ENCODE results near the gene TMPRSS11E.
"Not testable (repeated sequence)": the region's sequence is repeated elsewhere in the genome, so short reads cannot be mapped to it uniquely, and the experiment has no call there.

TMPRSS11E gene, protein sequence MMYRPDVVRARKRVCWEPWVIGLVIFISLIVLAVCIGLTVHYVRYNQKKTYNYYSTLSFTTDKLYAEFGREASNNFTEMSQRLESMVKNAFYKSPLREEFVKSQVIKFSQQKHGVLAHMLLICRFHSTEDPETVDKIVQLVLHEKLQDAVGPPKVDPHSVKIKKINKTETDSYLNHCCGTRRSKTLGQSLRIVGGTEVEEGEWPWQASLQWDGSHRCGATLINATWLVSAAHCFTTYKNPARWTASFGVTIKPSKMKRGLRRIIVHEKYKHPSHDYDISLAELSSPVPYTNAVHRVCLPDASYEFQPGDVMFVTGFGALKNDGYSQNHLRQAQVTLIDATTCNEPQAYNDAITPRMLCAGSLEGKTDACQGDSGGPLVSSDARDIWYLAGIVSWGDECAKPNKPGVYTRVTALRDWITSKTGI

DNA sequence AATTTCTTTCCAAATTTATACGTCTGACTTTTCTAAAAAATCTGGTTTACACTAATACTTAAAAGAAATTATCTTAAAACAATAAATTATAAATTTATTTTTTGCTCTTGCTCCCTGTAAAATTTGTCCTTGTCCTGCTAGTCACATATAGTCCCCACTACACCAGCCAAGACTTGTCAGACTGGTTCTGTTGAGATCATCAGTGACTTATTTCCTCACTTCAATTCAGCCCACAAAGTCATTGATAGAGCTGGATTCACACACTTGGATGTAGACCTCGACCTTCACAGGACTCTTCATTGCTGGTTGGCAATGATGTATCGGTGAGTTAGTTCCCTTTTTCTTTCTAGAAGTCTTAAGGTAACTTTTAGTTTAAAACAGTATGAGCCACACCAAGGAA, at the start of gene TMPRSS11E:
Gene TMPRSS11E (plus strand): TSS at position 263 of the 400 bp plus-strand sequence. CDS start 50 bp downstream, at position 313.
- in situ Hi-C loops (cut with MboI; ENCODE audit: low sequenced_read_pairs), result no loop called here

DNA sequence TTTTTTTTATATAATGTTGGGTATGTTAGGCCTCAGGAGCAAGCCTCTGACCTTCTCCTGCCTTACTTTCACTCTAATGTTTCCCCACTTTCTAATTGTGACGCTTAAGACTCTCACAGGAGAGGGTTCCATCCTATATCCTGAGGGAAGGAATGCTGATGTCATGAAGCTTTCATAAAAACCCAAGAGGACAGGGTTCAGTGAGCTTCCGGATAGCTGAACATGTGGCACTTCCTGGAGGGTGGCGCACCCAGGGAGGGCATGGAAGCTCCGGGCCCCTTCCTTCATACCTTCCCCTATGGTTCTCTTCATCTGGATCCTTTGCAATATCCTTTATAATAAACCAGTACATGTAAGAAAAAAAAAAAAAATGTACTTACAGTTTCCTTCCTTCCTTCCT, 48.0 kb upstream of the TMPRSS11E start:
- in situ Hi-C loops (cut with MboI; ENCODE audit: low sequenced_read_pairs), result no loop called here

- in situ Hi-C loops (cut with MboI; ENCODE audit: low sequenced_read_pairs), result no loop called here
These were observed 46.0 kb upstream of the TMPRSS11E start for GRCh38 chr4:68401231-68401630.

DNA sequence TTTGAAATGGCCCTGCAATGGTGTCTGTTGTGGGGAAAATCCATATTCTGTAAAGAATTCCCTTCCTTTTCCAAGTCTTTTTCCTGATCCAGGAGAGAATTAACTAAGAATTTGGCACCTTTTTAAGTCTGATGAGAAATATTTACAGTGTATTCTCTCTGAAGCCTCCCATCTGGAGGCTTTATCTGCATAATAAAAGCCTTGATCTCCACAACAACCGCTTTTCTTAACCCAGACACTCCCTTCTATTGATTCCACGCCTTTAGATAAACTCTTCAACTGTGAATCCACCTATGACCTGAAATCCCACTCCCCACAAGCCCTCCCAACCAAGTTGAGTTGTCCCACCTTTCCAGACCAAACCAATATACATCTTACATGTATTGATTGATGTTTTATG, 43.1 kb upstream of the TMPRSS11E start:
- in situ Hi-C loops (cut with MboI; ENCODE audit: low sequenced_read_pairs), result no loop called here

DNA sequence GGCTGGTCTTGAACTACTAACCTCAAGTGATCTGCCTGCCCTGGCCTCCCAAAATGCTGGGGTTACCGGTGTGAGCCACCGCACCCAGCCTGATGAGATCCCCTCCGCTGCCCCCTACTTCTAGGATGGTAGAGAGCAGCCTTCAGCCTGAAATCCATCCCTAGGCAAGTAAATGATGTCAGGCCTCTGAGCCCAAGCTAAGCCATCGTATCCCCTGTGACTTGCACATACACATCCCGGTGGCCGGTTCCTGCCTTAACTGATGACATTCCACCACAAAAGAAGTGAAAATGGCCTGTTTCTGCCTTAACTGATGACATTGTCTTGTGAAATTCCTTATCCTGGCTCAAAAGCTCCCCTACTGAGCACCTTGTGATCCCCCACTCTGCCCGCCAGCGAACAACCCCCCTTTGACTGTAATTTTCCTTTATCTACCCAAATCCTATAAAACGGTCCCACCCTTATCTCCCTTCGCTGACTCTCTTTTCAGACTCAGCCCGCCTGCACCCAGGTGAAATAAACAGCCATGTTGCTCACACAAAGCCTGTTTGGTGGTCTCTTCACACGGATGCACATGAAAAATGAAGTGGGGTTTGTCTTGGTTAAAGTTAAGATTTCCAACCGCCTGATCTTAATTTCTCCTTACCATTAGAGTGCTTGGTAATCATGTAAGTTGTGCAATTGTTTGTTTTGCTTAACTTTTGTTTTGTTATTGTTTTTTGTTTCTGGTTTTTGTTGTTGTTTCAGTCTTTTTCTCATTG, 41.4 kb upstream of the TMPRSS11E start:
- in situ Hi-C loops (cut with MboI; ENCODE audit: low sequenced_read_pairs), result not testable (repeated sequence)

DNA sequence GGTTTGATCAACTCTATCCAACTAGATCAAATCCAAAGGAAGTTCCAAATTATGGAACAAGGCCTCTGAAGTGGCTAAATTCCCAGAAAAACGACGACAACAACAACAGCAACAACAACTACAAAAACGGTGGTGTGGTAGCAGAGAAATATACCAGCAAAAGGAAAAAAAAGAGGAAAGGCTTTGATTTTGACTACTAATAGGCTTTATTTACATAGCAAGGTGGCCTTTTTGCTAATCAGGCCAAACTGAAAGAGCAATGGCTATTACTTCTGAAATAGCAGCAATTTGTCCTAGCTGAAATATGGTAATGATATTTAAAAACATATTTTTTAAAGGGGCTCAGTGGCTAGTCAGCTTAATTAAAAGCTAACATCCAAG, 40.8 kb upstream of the TMPRSS11E start:
- in situ Hi-C loops (cut with MboI; ENCODE audit: low sequenced_read_pairs), result no loop called here

DNA sequence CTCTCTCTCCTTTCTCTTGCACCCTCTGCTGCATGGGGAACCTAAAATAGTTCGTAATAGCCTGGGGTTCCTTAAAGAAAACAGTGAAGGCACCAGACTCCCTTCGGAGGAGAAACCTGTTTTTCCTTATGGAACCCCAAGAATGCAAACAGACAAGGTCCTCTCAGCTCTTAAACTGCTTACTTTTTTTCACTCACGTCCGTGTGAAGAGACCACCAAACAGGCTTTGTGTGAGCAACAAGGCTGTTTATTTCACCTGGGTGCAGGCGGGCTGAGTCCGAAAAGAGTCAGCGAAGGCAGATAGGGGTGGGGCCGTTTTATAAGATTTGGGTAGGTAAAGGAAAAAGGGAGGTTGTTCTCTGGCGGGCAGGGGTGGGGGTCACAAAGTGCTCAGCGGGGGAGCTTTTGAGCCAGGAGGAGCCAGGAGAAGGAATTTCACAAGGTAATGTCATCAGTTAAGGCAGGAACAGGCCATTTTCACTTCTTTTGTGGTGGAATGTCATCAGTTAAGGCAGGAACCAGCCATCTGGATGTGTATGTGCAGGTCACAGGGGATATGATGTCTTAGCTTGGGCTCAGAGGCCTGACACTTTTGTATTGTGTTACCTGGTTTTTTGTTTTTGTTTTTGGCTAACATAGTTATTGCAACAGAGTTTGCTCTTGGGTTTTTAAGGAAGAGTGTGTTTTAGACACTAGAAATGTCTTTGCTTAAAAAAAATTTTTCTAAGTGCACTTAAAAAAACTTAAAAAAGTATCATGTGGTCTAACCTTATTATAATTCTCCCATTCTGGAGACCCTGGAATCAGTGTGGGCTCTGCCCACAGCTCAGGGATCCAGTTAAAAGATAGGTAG, 40.0 kb upstream of the TMPRSS11E start:
- in situ Hi-C loops (cut with MboI; ENCODE audit: low sequenced_read_pairs), result not testable (repeated sequence)

GRCh38 chr4:68407868-68408190, 39.4 kb upstream of the TMPRSS11E start:
- in situ Hi-C loops (cut with MboI; ENCODE audit: low sequenced_read_pairs), result no loop called here

- in situ Hi-C loops (cut with MboI; ENCODE audit: low sequenced_read_pairs), result no loop called here
These were observed 37.1 kb upstream of the TMPRSS11E start for GRCh38 chr4:68410149-68410548.

DNA sequence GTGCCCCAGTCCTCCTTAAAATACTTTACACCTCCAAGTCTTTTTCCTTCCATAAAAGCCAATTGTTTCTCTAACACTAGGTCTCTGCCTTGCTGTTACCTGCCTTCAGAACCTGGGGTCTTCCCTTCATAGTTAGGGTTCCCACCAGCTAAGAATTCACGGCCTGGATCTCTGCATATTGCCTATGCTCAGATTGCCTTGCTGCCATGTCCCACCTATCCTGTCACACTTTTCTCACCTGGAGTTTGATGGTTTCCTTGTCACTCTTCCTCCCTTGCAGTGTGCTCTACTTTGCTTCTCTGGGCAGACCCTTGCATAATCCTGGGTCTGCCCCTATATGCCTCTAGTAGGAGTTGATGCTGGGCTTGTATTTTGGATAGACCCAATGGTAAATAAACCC, 36.6 kb upstream of the TMPRSS11E start:
- in situ Hi-C loops (cut with MboI; ENCODE audit: low sequenced_read_pairs), result no loop called here

GRCh38 chr4:68412031-68412430, 35.2 kb upstream of the TMPRSS11E start:
- in situ Hi-C loops (cut with MboI; ENCODE audit: low sequenced_read_pairs), result not testable (repeated sequence)

GRCh38 chr4:68416591-68416990, 30.7 kb upstream of the TMPRSS11E start:
- in situ Hi-C loops (cut with MboI; ENCODE audit: low sequenced_read_pairs), result no loop called here

GRCh38 chr4:68426516-68426915, 20.7 kb upstream of the TMPRSS11E start:
- in situ Hi-C loops (cut with MboI; ENCODE audit: low sequenced_read_pairs), result no loop called here

- in situ Hi-C loops (cut with MboI; ENCODE audit: low sequenced_read_pairs), result no loop called here
These were observed 16.9 kb upstream of the TMPRSS11E start for GRCh38 chr4:68430337-68430736.

GRCh38 chr4:68432320-68432719, 14.9 kb upstream of the TMPRSS11E start:
- in situ Hi-C loops (cut with MboI; ENCODE audit: low sequenced_read_pairs), result no loop called here

DNA sequence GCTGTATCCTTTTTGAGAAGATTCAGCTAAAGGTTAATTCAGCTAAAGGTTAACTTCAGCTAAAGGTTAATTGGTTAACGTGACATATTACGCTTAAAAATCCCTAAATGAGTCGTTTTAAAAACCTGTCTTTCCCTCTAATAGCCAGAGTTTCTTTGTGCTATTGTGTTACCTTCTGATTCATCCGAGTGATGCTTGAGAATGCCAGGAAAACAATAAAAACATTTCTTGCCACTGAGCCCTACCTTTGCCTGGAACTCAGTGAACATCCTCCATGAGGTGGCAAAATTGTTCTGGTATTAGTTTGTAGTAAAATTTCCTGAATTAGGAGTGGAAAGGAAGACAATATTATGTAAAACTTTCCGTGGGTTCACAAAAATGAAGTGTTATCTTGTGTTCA, 13.7 kb upstream of the TMPRSS11E start:
- in situ Hi-C loops (cut with MboI; ENCODE audit: low sequenced_read_pairs), result no loop called here

DNA sequence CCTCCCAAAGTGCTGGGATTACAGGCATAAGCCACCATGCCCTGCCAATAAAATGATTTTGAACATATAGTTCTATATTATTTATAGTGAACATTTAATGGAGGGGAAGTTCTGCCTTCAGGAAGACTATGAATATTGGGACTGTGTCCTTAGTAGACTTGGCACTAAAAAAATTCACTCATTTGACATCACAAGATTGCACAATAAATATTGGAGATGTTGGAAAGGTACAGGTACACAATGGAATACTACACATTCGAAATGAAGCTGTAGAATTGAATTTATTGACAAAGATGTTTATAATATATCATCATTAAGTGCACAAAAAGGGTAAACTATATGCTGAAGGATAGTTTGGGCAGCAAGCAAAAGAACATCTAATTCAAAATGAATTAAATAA, 13.0 kb upstream of the TMPRSS11E start:
- in situ Hi-C loops (cut with MboI; ENCODE audit: low sequenced_read_pairs), result no loop called here

GRCh38 chr4:68434836-68435235, 12.4 kb upstream of the TMPRSS11E start:
- in situ Hi-C loops (cut with MboI; ENCODE audit: low sequenced_read_pairs), result no loop called here

GRCh38 chr4:68445111-68445510, 2.2 kb upstream of the TMPRSS11E start:
- in situ Hi-C loops (cut with MboI; ENCODE audit: low sequenced_read_pairs), result no loop called here

- in situ Hi-C loops (cut with MboI; ENCODE audit: low sequenced_read_pairs), result no loop called here
These were observed 4.3 kb downstream of the TMPRSS11E start for GRCh38 chr4:68451246-68452211.
